Activated T-cell treated with anti-CD3 and anti-CD28 coated beads for 48 hours (primary cell): ENCODE results near the gene C2orf76.

ENCODE experiments used
- DNase-seq: peaks from one replicate; pipeline ENCODE4 v3.0.0-alpha.2; 2020; ENCODE audit warnings: low read depth

C2orf76 gene

GRCh38 chr2:119264781-119265692, 101.6 kb downstream of the C2orf76 start:
- peak; percentile 29 for DNase-seq

- DNase-seq: no peak
Observed at GRCh38 chr2:119263656-119264055, 103.0 kb downstream of the C2orf76 start.

GRCh38 chr2:119263025-119263424, 103.6 kb downstream of the C2orf76 start:
- no peak for DNase-seq

GRCh38 chr2:119261493-119262225, 105.0 kb downstream of the C2orf76 start:
- no peak for DNase-seq

- DNase-seq: no peak
Observed at GRCh38 chr2:119260646-119261492, 105.8 kb downstream of the C2orf76 start.

DNA sequence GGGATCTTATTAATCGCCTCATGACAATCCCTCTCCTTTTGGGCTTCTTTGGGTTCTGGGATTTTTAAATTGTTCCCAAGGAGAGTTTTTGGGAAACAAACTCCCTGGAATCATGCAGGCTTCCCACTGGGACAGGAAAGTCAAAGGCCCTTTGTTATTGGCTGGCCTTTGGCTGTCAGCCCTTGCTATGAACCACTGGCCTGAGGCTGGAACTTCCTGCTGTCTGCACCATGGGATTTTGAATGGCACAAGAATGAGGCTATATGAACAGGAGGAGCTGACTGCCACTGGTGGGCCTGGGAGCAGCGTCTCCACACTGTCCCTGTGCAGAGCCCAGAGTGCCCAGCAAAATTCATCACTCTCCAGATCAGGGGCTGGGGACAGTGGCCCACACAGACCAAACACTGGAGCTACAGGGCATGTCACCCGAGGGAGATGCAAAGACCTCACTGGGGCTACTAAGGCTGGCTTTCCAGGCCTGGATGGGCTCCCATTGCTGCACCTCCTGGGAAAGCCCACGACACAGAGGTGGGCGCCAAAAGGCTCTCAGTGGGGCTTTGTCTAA, 107.3 kb downstream of the C2orf76 start:
- no peak for DNase-seq

DNA sequence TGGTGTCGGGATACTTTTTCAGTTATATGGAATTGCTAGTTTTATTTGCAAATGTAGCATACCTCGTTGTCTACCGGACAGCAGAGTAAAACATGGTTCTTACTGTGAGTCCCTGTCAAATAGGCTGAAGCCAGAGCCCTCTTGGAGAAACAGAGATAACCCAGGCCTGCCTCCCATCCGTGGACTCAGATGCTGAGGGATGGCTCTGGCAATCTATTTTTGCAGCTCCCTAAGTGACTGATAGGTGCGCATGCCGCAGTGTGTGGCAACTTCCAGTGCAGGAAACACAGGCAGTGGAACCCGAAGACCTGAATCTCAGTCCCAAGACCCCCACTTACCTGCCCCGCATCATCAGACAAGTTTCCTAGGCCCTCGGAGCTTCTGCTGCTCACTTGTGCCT, 109.4 kb downstream of the C2orf76 start:
- DNase-seq: no peak

- no peak for DNase-seq
Observed at GRCh38 chr2:119256582-119256921, 110.1 kb downstream of the C2orf76 start.

GRCh38 chr2:119255760-119256581, 110.7 kb downstream of the C2orf76 start:
- no peak for DNase-seq

DNA sequence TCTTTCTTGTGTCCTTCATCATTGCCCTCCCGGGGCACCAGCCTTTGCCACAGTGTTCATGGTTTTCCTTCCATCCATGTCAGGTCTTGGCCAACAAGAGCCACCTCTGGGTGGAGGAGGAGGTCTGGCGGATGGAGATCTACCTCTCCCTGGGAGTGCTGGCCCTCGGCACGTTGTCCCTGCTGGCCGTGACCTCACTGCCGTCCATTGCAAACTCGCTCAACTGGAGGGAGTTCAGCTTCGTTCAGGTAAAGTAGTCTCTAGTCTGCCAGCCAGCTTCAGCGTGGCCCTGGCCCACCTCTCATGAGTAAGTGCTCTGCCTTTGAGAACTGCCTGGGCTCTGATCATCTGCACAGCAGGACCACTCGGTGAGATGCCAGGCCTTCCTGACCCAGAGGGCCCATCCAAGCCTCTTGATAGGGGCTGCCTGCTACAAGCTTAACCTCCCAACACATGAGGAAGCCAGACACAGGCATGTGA, 112.0 kb downstream of the C2orf76 start:
- no peak for DNase-seq

DNA sequence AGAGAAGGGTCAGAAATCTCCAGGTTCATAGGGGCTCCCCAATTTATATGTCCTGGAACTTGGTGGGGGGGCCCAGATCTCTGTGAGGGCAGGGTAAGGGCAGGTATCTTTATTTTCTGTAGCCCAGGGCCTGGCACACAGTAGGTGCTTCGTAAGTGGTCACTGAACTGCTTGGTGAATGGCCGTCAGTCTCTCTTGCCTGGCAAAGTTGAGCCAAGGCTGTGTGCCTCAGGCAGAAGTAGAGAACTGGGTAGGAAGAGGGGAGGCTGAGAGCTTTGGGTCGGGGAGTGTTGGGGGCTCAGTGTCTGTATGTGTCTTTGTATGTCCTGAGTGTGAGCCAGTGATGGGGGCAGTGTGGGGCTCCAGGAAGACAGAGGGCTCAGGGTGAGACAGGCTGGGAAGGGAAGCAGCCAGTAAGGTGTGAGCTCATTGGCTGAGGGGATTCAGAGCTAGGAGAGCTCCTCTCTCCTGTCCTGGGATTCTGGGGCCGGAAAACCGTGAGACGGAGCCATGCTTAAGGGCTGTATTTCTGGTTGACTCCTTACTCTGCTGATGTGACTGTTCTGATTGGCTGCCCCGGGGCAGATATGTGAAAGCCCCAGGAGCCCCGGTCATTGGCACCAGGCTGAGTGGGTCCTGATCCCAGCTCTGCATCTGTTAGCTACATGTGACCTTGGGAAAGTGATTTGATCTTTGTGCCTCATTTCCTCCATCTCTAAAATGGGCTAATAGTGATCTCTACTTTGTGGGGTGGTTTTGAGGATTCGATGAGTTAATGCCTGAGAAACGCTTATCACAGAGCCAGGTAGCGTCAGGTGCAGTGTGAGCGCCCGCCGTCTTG, 112.7 kb downstream of the C2orf76 start:
- no peak for DNase-seq

GRCh38 chr2:119253114-119253702, 113.4 kb downstream of the C2orf76 start:
- no peak for DNase-seq
